HEK293 (cell line): ENCODE measurements around the gene CFAP46.
"Not testable (repeated sequence)": the region's sequence is repeated elsewhere in the genome, so short reads cannot be mapped to it uniquely, and the experiment has no call there.

Source experiments
- CTCF ChIA-PET: fragments of 350-600 bp; formaldehyde crosslinking; extraction: SDS; loops from one replicate; lab custom pipeline; 2021; ENCODE audit warnings: antibody characterized with exemption; lab: Yijun Ruan, JAX
- POLR2A ChIA-PET: fragments of 300-600 bp; formaldehyde crosslinking; extraction: SDS; loops from one replicate; lab custom pipeline; 2020; ENCODE audit warnings: antibody characterized with exemption, inconsistent platforms; lab: Yijun Ruan, JAX
- H3K27ac ChIP-seq: fragments of 200-500 bp; sonication (Bioruptor generic); 2 replicates; pipeline ENCODE4 v1.5.1; 2014; ENCODE audit warnings: low read depth, low read length, control low read depth, inconsistent platforms; ENCODE audit errors: extremely low read depth
- H3K36me3 ChIP-seq, 2 experiments: fragments of 200-500 bp in 1 of 2; sonication (Bioruptor generic) in 1 of 2; 1 replicate in 1 of 2; 2 replicates in 1 of 2; pipeline ENCODE4 v1.5.1; 2014 to 2017; ENCODE audit warnings: inconsistent platforms in 2 of 2, low read length in 2 of 2; ENCODE audit not compliant: control insufficient read depth in 2 of 2, insufficient read depth in 1 of 2
- H3K4me1 ChIP-seq: fragments of 200-500 bp; sonication (Bioruptor generic); 2 replicates; pipeline ENCODE4 v1.5.1; 2014; ENCODE audit warnings: mild to moderate bottlenecking, low read length, inconsistent platforms; ENCODE audit not compliant: control insufficient read depth, insufficient read depth
- H3K4me3 ChIP-seq: 2 replicates; pipeline ENCODE4 v1.5.1; 2011; ENCODE audit warnings: low read depth, mild to moderate bottlenecking, control low read depth, low read length, moderate library complexity
- H3K9me3 ChIP-seq: fragments of 200-500 bp; sonication (Bioruptor generic); 2 replicates; pipeline ENCODE4 v1.5.1; 2014; ENCODE audit warnings: low read depth, low read length, inconsistent platforms; ENCODE audit not compliant: control insufficient read depth, insufficient read depth
- GLIS1 ChIP-seq: fragments of 450-650 bp; formaldehyde crosslinking; IDR thresholded peaks from 2 replicates; pipeline ENCODE4 v1.5.1; 2016; ENCODE audit warnings: missing biosample characterization, missing genetic modification characterization
- KLF7 ChIP-seq: fragments of 450-650 bp; formaldehyde crosslinking; IDR thresholded peaks from 2 replicates; pipeline ENCODE4 v1.5.1; 2016; ENCODE audit warnings: missing biosample characterization, missing genetic modification characterization, borderline replicate concordance
- MEIS1 ChIP-seq: sonication (generic); formaldehyde crosslinking; IDR thresholded peaks from 2 replicates; pipeline ENCODE4 v1.8.1; 2022; ENCODE audit warnings: missing genetic modification reagents, mild to moderate bottlenecking, borderline replicate concordance
- YY1 ChIP-seq: fragments of 450-650 bp; formaldehyde crosslinking; IDR thresholded peaks from 2 replicates; pipeline ENCODE4 v1.5.1; 2018; ENCODE audit warnings: missing biosample characterization, missing genetic modification characterization
- ZBTB1 ChIP-seq: fragments of 450-650 bp; formaldehyde crosslinking; IDR thresholded peaks from 2 replicates; pipeline ENCODE4 v1.5.1; 2016; ENCODE audit warnings: missing biosample characterization, missing genetic modification characterization
- ZBTB17 ChIP-seq: fragments of 450-650 bp; formaldehyde crosslinking; IDR thresholded peaks from 2 replicates; pipeline ENCODE4 v1.5.1; 2016; ENCODE audit warnings: missing biosample characterization, missing genetic modification characterization
- ZBTB7A ChIP-seq: fragments of 450-650 bp; formaldehyde crosslinking; IDR thresholded peaks from 2 replicates; pipeline ENCODE4 v1.5.1; 2016; ENCODE audit warnings: low read depth, missing biosample characterization, missing genetic modification characterization
- ZNF155 ChIP-seq: fragments of 450-650 bp; formaldehyde crosslinking; IDR thresholded peaks from 2 replicates; pipeline ENCODE4 v1.5.1; 2016; ENCODE audit warnings: missing biosample characterization, missing genetic modification characterization
- ZNF184 ChIP-seq: fragments of 450-650 bp; IDR thresholded peaks from 2 replicates; pipeline ENCODE4 v1.5.1; 2018; ENCODE audit warnings: missing biosample characterization, mild to moderate bottlenecking, missing genetic modification characterization
- ZNF2 ChIP-seq: fragments of 450-650 bp; formaldehyde crosslinking; IDR thresholded peaks from 2 replicates; pipeline ENCODE4 v1.5.1; 2016; ENCODE audit warnings: missing biosample characterization, missing genetic modification characterization
- ZNF239 ChIP-seq: fragments of 450-650 bp; formaldehyde crosslinking; IDR thresholded peaks from 2 replicates; pipeline ENCODE4 v1.5.1; 2016; ENCODE audit warnings: missing biosample characterization, missing genetic modification characterization
- ZNF302 ChIP-seq: fragments of 450-650 bp; formaldehyde crosslinking; IDR thresholded peaks from 2 replicates; pipeline ENCODE4 v1.5.1; 2016; ENCODE audit warnings: missing biosample characterization, missing genetic modification characterization, low read depth
- ZNF366 ChIP-seq: fragments of 450-650 bp; formaldehyde crosslinking; conservative IDR thresholded peaks from 2 replicates; pipeline ENCODE4 v1.5.1; 2016; ENCODE audit warnings: missing biosample characterization, missing genetic modification characterization
- ZNF488 ChIP-seq: fragments of 450-650 bp; formaldehyde crosslinking; IDR thresholded peaks from 2 replicates; pipeline ENCODE4 v1.5.1; 2016; ENCODE audit warnings: missing biosample characterization, missing genetic modification characterization
- ZNF513 ChIP-seq: fragments of 450-650 bp; IDR thresholded peaks from 2 replicates; pipeline ENCODE4 v1.5.1; 2018; ENCODE audit warnings: missing biosample characterization, missing genetic modification characterization
- ZNF521 ChIP-seq: fragments of 450-650 bp; formaldehyde crosslinking; IDR thresholded peaks from 2 replicates; pipeline ENCODE4 v1.5.1; 2017; ENCODE audit warnings: missing biosample characterization, mild to moderate bottlenecking, missing genetic modification characterization
- ZNF561 ChIP-seq: fragments of 450-650 bp; IDR thresholded peaks from 2 replicates; pipeline ENCODE4 v1.5.1; 2018; ENCODE audit warnings: missing biosample characterization, missing genetic modification characterization, borderline replicate concordance
- ZNF660 ChIP-seq: fragments of 450-650 bp; IDR thresholded peaks from 2 replicates; pipeline ENCODE4 v1.5.1; 2018; ENCODE audit warnings: missing biosample characterization, mild to moderate bottlenecking, missing genetic modification characterization
- TF ChIP-seq, protein P1 (sequence below): fragments of 450-650 bp; formaldehyde crosslinking; IDR thresholded peaks from 2 replicates; pipeline ENCODE4 v1.5.1; 2016; ENCODE audit warnings: missing biosample characterization, missing genetic modification characterization
- TF ChIP-seq, protein P2 (sequence below): fragments of 450-650 bp; formaldehyde crosslinking; IDR thresholded peaks from 2 replicates; pipeline ENCODE4 v1.5.1; 2017; ENCODE audit warnings: missing biosample characterization, missing genetic modification characterization
- TF ChIP-seq, protein P3 (sequence below): fragments of 450-650 bp; formaldehyde crosslinking; optimal IDR thresholded peaks from 2 replicates; pipeline ENCODE3; 2016; ENCODE audit warnings: missing biosample characterization, mild to moderate bottlenecking, missing genetic modification characterization
- TF ChIP-seq, protein P4 (sequence below): fragments of 450-650 bp; formaldehyde crosslinking; IDR thresholded peaks from 2 replicates; pipeline ENCODE4 v1.5.1; 2016; ENCODE audit warnings: missing biosample characterization, missing genetic modification characterization
- TF ChIP-seq, protein P5 (sequence below): fragments of 450-650 bp; formaldehyde crosslinking; IDR thresholded peaks from 2 replicates; pipeline ENCODE4 v1.5.1; 2016; ENCODE audit warnings: missing biosample characterization, missing genetic modification characterization

The CFAP46 gene

DNA sequence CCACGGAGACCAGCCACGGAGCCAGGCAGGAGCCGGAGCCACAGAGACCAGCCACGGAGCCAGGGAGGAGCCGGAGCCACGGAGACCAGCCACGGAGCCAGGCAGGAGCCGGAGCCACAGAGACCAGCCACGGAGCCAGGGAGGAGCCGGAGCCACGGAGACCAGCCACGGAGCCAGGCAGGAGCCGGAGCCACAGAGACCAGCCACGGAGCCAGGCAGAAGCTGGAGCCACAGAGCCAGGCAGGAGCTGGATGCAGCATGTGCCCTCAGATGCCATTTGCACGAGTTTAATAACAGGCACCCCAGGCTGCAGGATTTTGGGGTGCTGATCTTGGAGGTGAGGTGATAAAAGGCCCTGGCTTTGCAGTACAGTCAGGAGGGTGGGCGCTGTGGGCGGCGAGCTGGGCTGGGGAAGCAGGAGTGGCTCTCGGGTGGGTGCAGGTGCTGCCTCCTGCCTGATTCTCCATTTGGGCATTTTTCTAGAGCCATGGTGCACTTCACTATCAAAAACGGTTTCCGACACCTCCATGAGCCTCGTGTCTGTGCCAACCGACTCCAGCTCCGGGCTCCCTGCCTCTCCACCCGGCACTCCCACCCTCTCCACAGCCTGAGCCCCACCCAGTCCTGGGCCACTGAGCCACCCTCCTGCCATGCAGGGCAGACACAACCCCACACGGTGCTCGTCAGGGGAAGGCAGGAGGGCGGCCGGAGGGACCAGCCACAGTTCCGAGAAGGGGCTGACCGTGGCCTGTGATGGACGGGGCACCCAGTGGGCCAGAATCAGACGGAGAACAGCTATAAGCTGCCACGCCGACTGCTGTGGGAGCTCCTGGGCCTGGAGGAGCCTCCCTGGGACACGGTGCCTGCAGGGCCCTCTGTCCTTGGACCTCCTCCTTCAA is 115.6 kb downstream of the CFAP46 start (continued):
- TF ChIP-seq ZBTB7A (tag by site-specific recombination): no peak
- TF ChIP-seq ZNF513 (tag by site-specific recombination): no peak
- no peak for TF ChIP-seq ZNF2
- no peak for TF ChIP-seq ZBTB1 (tag by site-specific recombination)
- no peak for TF ChIP-seq ZNF561 (tag by site-specific recombination)
- TF ChIP-seq, protein P1, sequence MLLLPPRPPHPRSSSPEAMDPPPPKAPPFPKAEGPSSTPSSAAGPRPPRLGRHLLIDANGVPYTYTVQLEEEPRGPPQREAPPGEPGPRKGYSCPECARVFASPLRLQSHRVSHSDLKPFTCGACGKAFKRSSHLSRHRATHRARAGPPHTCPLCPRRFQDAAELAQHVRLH: no peak
- TF ChIP-seq ZNF239 (tag by site-specific recombination): no peak
- TF ChIP-seq GLIS1 (tag by site-specific recombination): no peak

DNA sequence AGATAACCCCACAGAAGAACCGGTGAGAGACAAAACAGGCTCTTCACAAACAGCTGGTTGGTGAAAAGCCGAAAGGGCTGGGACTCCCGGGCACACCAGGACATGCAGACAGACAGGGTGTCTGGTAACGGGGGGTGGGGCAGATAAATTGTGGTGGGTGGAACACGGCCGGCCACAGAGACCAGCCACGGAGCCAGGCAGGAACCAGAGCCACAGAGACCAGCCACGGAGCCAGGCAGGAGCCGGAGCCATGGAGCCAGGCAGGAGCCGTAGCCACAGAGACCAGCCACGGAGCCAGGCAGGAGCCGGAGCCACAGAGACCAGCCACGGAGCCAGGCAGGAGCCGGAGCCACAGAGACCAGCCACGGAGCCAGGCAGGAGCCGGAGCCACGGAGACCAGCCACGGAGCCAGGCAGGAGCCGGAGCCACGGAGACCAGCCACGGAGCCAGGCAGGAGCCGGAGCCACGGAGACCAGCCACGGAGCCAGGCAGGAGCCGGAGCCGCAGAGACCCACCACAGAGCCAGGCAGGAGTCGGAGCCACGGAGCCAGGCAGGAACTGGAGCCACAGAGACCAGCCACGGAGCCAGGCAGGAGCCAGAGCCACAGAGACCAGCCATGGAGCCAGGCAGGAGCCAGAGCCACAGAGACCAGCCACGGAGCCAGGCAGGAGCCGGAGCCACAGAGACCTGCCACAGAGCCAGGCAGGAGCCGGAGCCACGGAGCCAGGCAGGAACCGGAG is 116.4 kb downstream of the CFAP46 start:
- H3K27ac ChIP-seq, H3K4me1 ChIP-seq, H3K9me3 ChIP-seq, CTCF ChIA-PET, H3K36me3 ChIP-seq, H3K4me3 ChIP-seq, POLR2A ChIA-PET: not testable (repeated sequence)

- POLR2A ChIA-PET: no interaction called here
- no peaks in the 10 kb centered on the region for H3K9me3 ChIP-seq
- CTCF ChIA-PET: interaction anchor here (0.6 to 1.3 kb wide), 2 partner anchors 305 to 510 kb away, joined by 3 read pairs; no protein-coding TSS in a partner anchor
- no peaks in the 10 kb centered on the region for H3K4me1 ChIP-seq
- no peak overlapping the region for H3K4me3 ChIP-seq
- no peak overlapping the region for H3K27ac ChIP-seq
- no peaks in the 10 kb centered on the region for H3K36me3 ChIP-seq
- TF ChIP-seq ZNF184 (no peak), MEIS1 (CRISPR knock-in tag) (no peak), ZNF488 (tag by site-specific recombination) (no peak), ZNF302 (no peak), ZNF155 (no peak), ZNF366 (tag by site-specific recombination) (no peak), ZBTB17 (no peak), KLF7 (tag by site-specific recombination) (no peak), ZNF521 (no peak), ZNF660 (no peak), YY1 (tag by site-specific recombination) (no peak)
- TF ChIP-seq, protein P2, sequence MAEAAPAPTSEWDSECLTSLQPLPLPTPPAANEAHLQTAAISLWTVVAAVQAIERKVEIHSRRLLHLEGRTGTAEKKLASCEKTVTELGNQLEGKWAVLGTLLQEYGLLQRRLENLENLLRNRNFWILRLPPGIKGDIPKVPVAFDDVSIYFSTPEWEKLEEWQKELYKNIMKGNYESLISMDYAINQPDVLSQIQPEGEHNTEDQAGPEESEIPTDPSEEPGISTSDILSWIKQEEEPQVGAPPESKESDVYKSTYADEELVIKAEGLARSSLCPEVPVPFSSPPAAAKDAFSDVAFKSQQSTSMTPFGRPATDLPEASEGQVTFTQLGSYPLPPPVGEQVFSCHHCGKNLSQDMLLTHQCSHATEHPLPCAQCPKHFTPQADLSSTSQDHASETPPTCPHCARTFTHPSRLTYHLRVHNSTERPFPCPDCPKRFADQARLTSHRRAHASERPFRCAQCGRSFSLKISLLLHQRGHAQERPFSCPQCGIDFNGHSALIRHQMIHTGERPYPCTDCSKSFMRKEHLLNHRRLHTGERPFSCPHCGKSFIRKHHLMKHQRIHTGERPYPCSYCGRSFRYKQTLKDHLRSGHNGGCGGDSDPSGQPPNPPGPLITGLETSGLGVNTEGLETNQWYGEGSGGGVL (tag by site-specific recombination): no peak
- TF ChIP-seq, protein P3, sequence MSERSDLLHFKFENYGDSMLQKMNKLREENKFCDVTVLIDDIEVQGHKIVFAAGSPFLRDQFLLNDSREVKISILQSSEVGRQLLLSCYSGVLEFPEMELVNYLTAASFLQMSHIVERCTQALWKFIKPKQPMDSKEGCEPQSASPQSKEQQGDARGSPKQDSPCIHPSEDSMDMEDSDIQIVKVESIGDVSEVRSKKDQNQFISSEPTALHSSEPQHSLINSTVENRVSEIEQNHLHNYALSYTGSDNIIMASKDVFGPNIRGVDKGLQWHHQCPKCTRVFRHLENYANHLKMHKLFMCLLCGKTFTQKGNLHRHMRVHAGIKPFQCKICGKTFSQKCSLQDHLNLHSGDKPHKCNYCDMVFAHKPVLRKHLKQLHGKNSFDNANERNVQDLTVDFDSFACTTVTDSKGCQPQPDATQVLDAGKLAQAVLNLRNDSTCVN: no peak
- TF ChIP-seq, protein P4, sequence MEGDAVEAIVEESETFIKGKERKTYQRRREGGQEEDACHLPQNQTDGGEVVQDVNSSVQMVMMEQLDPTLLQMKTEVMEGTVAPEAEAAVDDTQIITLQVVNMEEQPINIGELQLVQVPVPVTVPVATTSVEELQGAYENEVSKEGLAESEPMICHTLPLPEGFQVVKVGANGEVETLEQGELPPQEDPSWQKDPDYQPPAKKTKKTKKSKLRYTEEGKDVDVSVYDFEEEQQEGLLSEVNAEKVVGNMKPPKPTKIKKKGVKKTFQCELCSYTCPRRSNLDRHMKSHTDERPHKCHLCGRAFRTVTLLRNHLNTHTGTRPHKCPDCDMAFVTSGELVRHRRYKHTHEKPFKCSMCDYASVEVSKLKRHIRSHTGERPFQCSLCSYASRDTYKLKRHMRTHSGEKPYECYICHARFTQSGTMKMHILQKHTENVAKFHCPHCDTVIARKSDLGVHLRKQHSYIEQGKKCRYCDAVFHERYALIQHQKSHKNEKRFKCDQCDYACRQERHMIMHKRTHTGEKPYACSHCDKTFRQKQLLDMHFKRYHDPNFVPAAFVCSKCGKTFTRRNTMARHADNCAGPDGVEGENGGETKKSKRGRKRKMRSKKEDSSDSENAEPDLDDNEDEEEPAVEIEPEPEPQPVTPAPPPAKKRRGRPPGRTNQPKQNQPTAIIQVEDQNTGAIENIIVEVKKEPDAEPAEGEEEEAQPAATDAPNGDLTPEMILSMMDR (tag by site-specific recombination): no peak
- TF ChIP-seq, protein P5, sequence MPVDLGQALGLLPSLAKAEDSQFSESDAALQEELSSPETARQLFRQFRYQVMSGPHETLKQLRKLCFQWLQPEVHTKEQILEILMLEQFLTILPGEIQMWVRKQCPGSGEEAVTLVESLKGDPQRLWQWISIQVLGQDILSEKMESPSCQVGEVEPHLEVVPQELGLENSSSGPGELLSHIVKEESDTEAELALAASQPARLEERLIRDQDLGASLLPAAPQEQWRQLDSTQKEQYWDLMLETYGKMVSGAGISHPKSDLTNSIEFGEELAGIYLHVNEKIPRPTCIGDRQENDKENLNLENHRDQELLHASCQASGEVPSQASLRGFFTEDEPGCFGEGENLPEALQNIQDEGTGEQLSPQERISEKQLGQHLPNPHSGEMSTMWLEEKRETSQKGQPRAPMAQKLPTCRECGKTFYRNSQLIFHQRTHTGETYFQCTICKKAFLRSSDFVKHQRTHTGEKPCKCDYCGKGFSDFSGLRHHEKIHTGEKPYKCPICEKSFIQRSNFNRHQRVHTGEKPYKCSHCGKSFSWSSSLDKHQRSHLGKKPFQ (tag by site-specific recombination): no peak
Measured at GRCh38 chr10:132820056-132820455, 122.3 kb downstream of the CFAP46 start.
